Fibroblast of lung (primary cell): ENCODE results near the gene TMEM223.

Experiments
- EZH2 ChIP-seq: IDR thresholded peaks from 2 replicates; pipeline ENCODE4 v1.5.1; 2012; ENCODE audit warnings: low read length, control low read depth, mild to moderate bottlenecking; ENCODE audit errors: missing control alignments
- TF ChIP-seq, protein P1 (sequence below), 2 donors: IDR thresholded peaks in 1 of 2; conservative IDR thresholded peaks in 1 of 2; 1 replicate in 1 of 2; 2 replicates in 1 of 2; pipeline ENCODE4 v1.5.1; 2011 to 2012; ENCODE audit warnings: low read length in 2 of 2, control low read depth in 1 of 2, inconsistent platforms in 1 of 2, low read depth in 1 of 2, mild to moderate bottlenecking in 1 of 2

DNA sequence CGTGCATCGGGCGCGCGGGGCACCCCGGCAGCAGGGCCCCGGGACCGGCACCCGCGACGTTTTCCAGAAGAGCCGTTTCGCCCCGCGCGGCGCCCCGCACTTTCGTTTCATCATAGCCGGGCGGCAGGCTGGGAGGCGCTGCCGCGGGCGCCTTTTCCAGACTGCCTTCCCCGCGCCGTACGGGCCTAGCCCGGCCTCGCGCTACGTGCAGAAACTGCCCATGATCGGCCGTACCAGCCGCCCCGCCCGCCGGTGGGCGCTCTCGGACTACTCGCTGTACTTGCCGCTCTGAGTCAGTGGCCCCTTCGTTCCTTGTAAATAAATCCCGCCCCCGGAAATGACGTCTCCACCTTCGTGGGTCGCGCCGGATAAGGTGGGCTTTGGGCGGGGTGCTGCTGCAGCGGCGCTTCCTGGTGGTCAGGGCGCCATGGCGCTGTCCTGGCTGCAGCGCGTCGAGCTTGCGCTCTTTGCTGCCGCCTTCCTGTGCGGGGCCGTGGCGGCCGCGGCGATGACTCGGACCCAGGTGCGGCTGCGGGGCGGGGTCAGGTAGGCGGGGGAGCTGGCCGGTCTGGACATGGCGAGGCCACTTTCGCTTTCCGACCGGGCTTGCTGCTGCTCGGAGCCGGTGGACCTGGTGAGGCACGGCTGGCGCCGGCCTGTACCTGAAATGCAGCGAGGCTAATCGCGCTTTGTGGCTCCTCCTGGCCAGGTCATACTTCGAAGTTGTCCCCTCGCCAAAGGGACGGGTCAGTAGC is 4.6 kb downstream of the TMEM223 start, which contains the start of gene TMEM179B:
- TF ChIP-seq, protein P1, sequence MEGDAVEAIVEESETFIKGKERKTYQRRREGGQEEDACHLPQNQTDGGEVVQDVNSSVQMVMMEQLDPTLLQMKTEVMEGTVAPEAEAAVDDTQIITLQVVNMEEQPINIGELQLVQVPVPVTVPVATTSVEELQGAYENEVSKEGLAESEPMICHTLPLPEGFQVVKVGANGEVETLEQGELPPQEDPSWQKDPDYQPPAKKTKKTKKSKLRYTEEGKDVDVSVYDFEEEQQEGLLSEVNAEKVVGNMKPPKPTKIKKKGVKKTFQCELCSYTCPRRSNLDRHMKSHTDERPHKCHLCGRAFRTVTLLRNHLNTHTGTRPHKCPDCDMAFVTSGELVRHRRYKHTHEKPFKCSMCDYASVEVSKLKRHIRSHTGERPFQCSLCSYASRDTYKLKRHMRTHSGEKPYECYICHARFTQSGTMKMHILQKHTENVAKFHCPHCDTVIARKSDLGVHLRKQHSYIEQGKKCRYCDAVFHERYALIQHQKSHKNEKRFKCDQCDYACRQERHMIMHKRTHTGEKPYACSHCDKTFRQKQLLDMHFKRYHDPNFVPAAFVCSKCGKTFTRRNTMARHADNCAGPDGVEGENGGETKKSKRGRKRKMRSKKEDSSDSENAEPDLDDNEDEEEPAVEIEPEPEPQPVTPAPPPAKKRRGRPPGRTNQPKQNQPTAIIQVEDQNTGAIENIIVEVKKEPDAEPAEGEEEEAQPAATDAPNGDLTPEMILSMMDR (conservative IDR thresholded peaks at IDR 0.05 in 1 of 2, IDR thresholded peaks at IDR 0.05 in 1 of 2; ENCODE audit: low read depth in 1 of 2, low read length in 2 of 2): peak; percentile 58 to 59
- TF ChIP-seq EZH2: no peak
